HG02970 (cell line): ENCODE data around the gene PRDM15.

Experiments used
- ATAC-seq: cut with Tn5 transposase; IDR thresholded peaks from one replicate; pipeline ENCODE4 v1.9.1; 2021; ENCODE audit warnings: mild to moderate bottlenecking, moderate library complexity, moderate number of reproducible peaks; ENCODE audit not compliant: unreplicated experiment, low FRiP score

Gene PRDM15

GRCh38 chr21:41879190-41879998 lies at the start of gene PRDM15:
PRDM15 (minus strand) TSS chr21:41879344; CDS start chr21:41860363, 18,981 bp downstream.
- ATAC-seq: peak; percentile 61

- ATAC-seq: no peak
Measured at GRCh38 chr21:41928621-41929220, 49.6 kb upstream of the PRDM15 start.

- no peak for ATAC-seq
Measured at GRCh38 chr21:41927727-41928409, 48.7 kb upstream of the PRDM15 start.

- ATAC-seq: no peak
Measured at GRCh38 chr21:41926807-41927171, 47.6 kb upstream of the PRDM15 start.

GRCh38 chr21:41926117-41926806 lies 47.1 kb upstream of the PRDM15 start:
- peak; percentile 51 for ATAC-seq

- no peak for ATAC-seq
Measured at GRCh38 chr21:41925767-41926116, 46.6 kb upstream of the PRDM15 start.

GRCh38 chr21:41924368-41924754 lies 45.2 kb upstream of the PRDM15 start:
- no peak for ATAC-seq

- no peak for ATAC-seq
Measured at GRCh38 chr21:41923631-41924367, 44.7 kb upstream of the PRDM15 start.

- ATAC-seq: no peak
Measured at GRCh38 chr21:41923186-41923585, 44.0 kb upstream of the PRDM15 start.

- no peak for ATAC-seq
Measured at GRCh38 chr21:41921021-41921420, 41.9 kb upstream of the PRDM15 start.

- ATAC-seq: no peak
Measured at GRCh38 chr21:41920476-41920875, 41.3 kb upstream of the PRDM15 start.

GRCh38 chr21:41919666-41920398 lies 40.7 kb upstream of the PRDM15 start:
- ATAC-seq: no peak

GRCh38 chr21:41918561-41919358 lies 39.6 kb upstream of the PRDM15 start:
- ATAC-seq: no peak

GRCh38 chr21:41917531-41917930 lies 38.4 kb upstream of the PRDM15 start:
- no peak for ATAC-seq

GRCh38 chr21:41916888-41917433 lies 37.8 kb upstream of the PRDM15 start:
- no peak for ATAC-seq

GRCh38 chr21:41914965-41915364 lies 35.8 kb upstream of the PRDM15 start:
- ATAC-seq: no peak

- no peak for ATAC-seq
Measured at GRCh38 chr21:41914358-41914757, 35.2 kb upstream of the PRDM15 start.

- ATAC-seq: no peak
Measured at GRCh38 chr21:41913230-41913629, 34.1 kb upstream of the PRDM15 start.

GRCh38 chr21:41908829-41909228 lies 29.7 kb upstream of the PRDM15 start:
- ATAC-seq: no peak
